AG04450 (cell line): ENCODE data around the gene PI4KB. TPM values are rescaled to one million over a fixed set of nuclear protein-coding genes. Genes with fewer than 3 reads are reported as not detected.

Source experiments
- CTCF ChIA-PET: fragments of 300-600, 350-600 bp; formaldehyde crosslinking; extraction: SDS; loops from one replicate; lab custom pipeline; 2022; ENCODE audit warnings: antibody characterized with exemption, inconsistent platforms; lab: Charles Lee
- POLR2A ChIA-PET: fragments of 350-600 bp; formaldehyde crosslinking; extraction: SDS; loops from one replicate; lab custom pipeline; 2021; ENCODE audit warnings: antibody characterized with exemption, inconsistent platforms; lab: Yijun Ruan, JAX
- DNase-seq: peaks from one replicate; pipeline ENCODE4 v3.0.0-alpha.2; 2011; ENCODE audit warnings: low read depth, low spot score
- H3K27ac ChIP-seq: one replicate; pipeline ENCODE4 v1.5.1; 2012; ENCODE audit warnings: low read depth, low read length, control low read depth
- H3K27me3 ChIP-seq: one replicate; pipeline ENCODE4 v1.6.0; 2012; ENCODE audit warnings: low read length; ENCODE audit not compliant: control insufficient read depth, insufficient read depth
- H3K4me3 ChIP-seq: 2 replicates; pipeline ENCODE4 v1.5.1; 2011; ENCODE audit warnings: mild to moderate bottlenecking, low read depth, low read length, control low read depth
- H3K9me3 ChIP-seq: 2 replicates; pipeline ENCODE4 v1.5.1; 2012; ENCODE audit warnings: low read length; ENCODE audit not compliant: control insufficient read depth, insufficient read depth
- polyA plus RNA-seq: library from polyadenylated mRNA; depleted of rRNA; stranded (reverse); fragments of >200 nt; gene quantifications from 2 replicates; pipeline ENCODE4 v1.2.3, GENCODE V29; 2011; rRNA removed
- small RNA-seq: library from RNA; depleted of rRNA; stranded (forward); fragments of <200 nt; gene quantifications from one replicate; pipeline ENCODE3, GENCODE V24; 2012; ENCODE audit warnings: low read depth; ENCODE audit not compliant: insufficient read length
- TF ChIP-seq, protein P1 (sequence below): IDR thresholded peaks from 2 replicates; pipeline ENCODE4 v1.5.1; 2011; ENCODE audit warnings: low read depth, low read length, control low read depth, inconsistent platforms

Gene PI4KB
- polyA plus RNA-seq, 1 experiment: 75.2 TPM

DNA sequence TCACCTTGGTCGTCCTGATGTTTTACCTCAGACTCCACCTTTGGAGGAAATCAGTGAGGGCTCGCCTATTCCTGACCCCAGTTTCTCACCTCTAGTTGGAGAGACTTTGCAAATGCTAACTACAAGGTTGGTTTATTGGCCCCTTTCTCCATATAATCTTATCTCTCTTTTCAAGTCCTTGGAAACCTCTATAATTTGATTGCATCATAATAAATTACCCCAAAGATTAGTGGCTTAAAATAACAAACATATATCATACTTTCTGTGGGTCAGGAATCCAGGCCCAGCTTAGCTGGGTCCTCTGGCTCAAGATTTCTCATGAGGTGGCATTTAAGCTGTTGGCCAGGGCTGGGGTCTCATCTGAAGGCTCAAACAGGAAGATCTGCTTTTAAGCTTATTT, 84.8 kb downstream of the PI4KB start:
- no peak overlapping the region for H3K4me3 ChIP-seq
- POLR2A ChIA-PET: no interaction called here
- no peak for DNase-seq
- no peaks in the 10 kb centered on the region for H3K9me3 ChIP-seq
- H3K27me3 ChIP-seq: no peaks in the 10 kb centered on the region
- no peak overlapping the region for H3K27ac ChIP-seq
- CTCF ChIA-PET: interaction anchor here (1.1 to 4.6 kb wide), 2 partner anchors 10 to 14 kb away, joined by 4 to 21 read pairs; no protein-coding TSS in a partner anchor
- TF ChIP-seq, protein P1, sequence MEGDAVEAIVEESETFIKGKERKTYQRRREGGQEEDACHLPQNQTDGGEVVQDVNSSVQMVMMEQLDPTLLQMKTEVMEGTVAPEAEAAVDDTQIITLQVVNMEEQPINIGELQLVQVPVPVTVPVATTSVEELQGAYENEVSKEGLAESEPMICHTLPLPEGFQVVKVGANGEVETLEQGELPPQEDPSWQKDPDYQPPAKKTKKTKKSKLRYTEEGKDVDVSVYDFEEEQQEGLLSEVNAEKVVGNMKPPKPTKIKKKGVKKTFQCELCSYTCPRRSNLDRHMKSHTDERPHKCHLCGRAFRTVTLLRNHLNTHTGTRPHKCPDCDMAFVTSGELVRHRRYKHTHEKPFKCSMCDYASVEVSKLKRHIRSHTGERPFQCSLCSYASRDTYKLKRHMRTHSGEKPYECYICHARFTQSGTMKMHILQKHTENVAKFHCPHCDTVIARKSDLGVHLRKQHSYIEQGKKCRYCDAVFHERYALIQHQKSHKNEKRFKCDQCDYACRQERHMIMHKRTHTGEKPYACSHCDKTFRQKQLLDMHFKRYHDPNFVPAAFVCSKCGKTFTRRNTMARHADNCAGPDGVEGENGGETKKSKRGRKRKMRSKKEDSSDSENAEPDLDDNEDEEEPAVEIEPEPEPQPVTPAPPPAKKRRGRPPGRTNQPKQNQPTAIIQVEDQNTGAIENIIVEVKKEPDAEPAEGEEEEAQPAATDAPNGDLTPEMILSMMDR: no peak

Small RNAs within 50 kb of the gene (small RNA-seq; reads per million reads assigned to genes)
- not detected for gene RN7SL444P

Other genes starting within 250 kb of the PI4KB start
- 1.3 and 1.8 TPM in 2 replicates for gene SEMA6C, start 180.8 kb downstream of the PI4KB start, polyA plus RNA-seq
- gene TNFAIP8L2, start 170.8 kb downstream of the PI4KB start, polyA plus RNA-seq: not detected in 2 replicates
- 9.1 and 9.6 TPM in 2 replicates for gene LYSMD1, start 161.5 kb downstream of the PI4KB start, polyA plus RNA-seq
- gene SCNM1, start 161.3 kb downstream of the PI4KB start, polyA plus RNA-seq: 24.9 and 29.2 TPM in 2 replicates
- gene TMOD4, start 151.4 kb downstream of the PI4KB start, polyA plus RNA-seq: not detected in 2 replicates
- gene VPS72, start 137.2 kb downstream of the PI4KB start, polyA plus RNA-seq: 66.8 and 75.1 TPM in 2 replicates
- gene PIP5K1A, start 128.9 kb downstream of the PI4KB start, polyA plus RNA-seq: 170 and 179 TPM in 2 replicates
- gene PSMD4, start 72.7 kb downstream of the PI4KB start, polyA plus RNA-seq: 258 and 275 TPM in 2 replicates
- gene ZNF687, start 45.1 kb downstream of the PI4KB start, polyA plus RNA-seq: 10.5 and 12.0 TPM in 2 replicates
- 40.9 and 42.7 TPM in 2 replicates for gene RFX5, start 19.8 kb upstream of the PI4KB start, polyA plus RNA-seq
- gene SELENBP1, start 45.3 kb upstream of the PI4KB start, polyA plus RNA-seq: 85.0 and 102 TPM in 2 replicates
- gene PSMB4, start 72.2 kb upstream of the PI4KB start, polyA plus RNA-seq: 483 and 516 TPM in 2 replicates
- 43.4 and 45.7 TPM in 2 replicates for gene POGZ, start 132.1 kb upstream of the PI4KB start, polyA plus RNA-seq
- 0.26 and 0.31 TPM in 2 replicates for gene CGN, start 184.0 kb upstream of the PI4KB start, polyA plus RNA-seq
- 21.9 and 23.9 TPM in 2 replicates for gene TUFT1, start 212.9 kb upstream of the PI4KB start, polyA plus RNA-seq